Measurements from ENCODE around the gene ILKAP. TPM values are rescaled to one million over a fixed set of nuclear protein-coding genes. Genes with fewer than 3 reads are reported as not detected.

ILKAP gene
- total and polyA plus RNA-seq, 2 donors (not counting 1 experiment from before 2014, with no cell fraction given), result 27.9 to 31.3 TPM

DNA sequence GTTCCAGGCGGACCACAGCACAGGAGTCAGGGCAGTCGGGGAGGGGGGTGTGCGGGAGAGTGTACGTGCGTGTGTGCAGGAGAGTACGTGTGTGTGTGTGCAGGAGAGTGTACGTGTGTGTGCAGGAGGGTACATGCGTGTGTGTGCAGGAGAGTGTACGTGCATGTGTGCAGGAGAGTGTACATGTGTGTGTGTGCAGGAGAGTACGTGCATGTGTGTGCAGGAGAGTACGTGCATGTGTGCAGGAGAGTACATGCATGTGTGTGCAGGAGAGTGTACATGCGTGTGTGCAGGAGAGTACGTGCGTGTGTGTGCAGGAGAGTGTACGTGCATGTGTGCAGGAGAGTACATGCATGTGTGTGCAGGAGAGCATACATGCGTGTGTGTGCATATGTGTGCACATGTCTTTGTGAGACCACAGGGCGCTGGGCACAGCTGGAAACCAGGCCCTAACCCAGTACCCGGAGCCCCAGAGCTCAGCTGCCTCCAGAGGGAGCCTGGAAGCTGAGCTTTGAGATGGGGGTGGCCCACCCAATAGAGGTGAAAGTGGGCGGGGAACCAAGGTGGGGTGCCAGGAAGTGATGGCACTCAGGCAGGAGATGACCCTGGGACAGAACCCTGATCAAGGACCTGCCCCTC, 78.9 kb downstream of the ILKAP start:
- Histone ChIP-seq H3K4me3 (replicated peaks in 1 of 4; ENCODE audit: control extremely low read depth in 1 of 4, insufficient read depth in 1 of 4, low read depth in 3 of 4, low read length in 4 of 4) (no peak overlapping the region), H3K9ac (ENCODE audit: insufficient read depth, low read length) (no peak overlapping the region), H3K27ac (ENCODE audit: insufficient read depth, low read length) (no peak overlapping the region), H3K4me2 (ENCODE audit: extremely low read depth, insufficient read depth, low read length) (no peak overlapping the region), H4K20me1 (ENCODE audit: control insufficient read depth, extremely low read depth, insufficient read depth, low read length) (no peaks in the 10 kb centered on the region), H3K79me2 (ENCODE audit: control insufficient read depth, insufficient read depth, low read length) (no peaks in the 10 kb centered on the region), H3K36me3 (ENCODE audit: control insufficient read depth, insufficient read depth, low read length) (no peaks in the 10 kb centered on the region), H3K27me3 (ENCODE audit: control insufficient read depth, insufficient read depth, low read length) (peaks cover 7% of the 10 kb centered on the region), H3K4me1 (ENCODE audit: control insufficient read depth, extremely low read depth, insufficient read depth, low read length) (peaks cover 4% of the 10 kb centered on the region), H3K9me3 (ENCODE audit: control insufficient read depth, insufficient read depth, low read depth, low read length) (no peaks in the 10 kb centered on the region), H2AFZ (ENCODE audit: low read length) (no peak overlapping the region)
- no peak for DNase-seq (ENCODE audit: low read depth in 2 of 2)
- TF ChIP-seq EZH2 (IDR thresholded peaks at IDR 0.05; ENCODE audit: low read length, missing control alignments), result no peak
- TF ChIP-seq, protein P1, sequence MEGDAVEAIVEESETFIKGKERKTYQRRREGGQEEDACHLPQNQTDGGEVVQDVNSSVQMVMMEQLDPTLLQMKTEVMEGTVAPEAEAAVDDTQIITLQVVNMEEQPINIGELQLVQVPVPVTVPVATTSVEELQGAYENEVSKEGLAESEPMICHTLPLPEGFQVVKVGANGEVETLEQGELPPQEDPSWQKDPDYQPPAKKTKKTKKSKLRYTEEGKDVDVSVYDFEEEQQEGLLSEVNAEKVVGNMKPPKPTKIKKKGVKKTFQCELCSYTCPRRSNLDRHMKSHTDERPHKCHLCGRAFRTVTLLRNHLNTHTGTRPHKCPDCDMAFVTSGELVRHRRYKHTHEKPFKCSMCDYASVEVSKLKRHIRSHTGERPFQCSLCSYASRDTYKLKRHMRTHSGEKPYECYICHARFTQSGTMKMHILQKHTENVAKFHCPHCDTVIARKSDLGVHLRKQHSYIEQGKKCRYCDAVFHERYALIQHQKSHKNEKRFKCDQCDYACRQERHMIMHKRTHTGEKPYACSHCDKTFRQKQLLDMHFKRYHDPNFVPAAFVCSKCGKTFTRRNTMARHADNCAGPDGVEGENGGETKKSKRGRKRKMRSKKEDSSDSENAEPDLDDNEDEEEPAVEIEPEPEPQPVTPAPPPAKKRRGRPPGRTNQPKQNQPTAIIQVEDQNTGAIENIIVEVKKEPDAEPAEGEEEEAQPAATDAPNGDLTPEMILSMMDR (conservative IDR thresholded peaks at IDR 0.05 in 1 of 2, IDR thresholded peaks at IDR 0.05 in 1 of 2; ENCODE audit: low read depth in 1 of 2, low read length in 2 of 2), result no peak

DNA sequence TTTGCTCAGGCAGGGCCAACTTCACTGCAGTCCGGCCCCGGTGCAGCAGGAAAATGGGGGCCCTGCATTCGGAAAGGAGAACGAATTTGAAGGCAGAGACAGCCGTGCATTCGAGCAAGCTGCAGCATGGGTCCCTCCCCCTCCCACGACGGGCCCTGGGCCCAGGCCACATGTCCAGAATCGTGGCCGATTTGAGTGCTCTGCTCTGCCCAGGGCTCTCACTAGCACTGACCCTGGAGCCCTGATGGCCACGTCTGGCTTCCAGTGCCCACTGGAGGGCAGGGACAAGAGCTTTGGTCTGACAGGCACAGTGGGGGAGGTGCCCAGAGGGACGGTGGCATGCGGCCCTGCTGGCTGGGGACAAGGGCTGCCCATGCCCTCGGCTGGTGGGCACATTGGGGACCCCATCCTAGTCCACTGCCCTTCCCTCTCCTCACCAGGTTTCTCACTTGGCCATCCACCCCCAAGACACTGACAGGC, 79.5 kb downstream of the ILKAP start:
- H3K27me3 ChIP-seq (ENCODE audit: control insufficient read depth, insufficient read depth, low read length), result peaks cover 7% of the 10 kb centered on the region
- no peak for DNase-seq (ENCODE audit: low read depth in 2 of 2)

DNA sequence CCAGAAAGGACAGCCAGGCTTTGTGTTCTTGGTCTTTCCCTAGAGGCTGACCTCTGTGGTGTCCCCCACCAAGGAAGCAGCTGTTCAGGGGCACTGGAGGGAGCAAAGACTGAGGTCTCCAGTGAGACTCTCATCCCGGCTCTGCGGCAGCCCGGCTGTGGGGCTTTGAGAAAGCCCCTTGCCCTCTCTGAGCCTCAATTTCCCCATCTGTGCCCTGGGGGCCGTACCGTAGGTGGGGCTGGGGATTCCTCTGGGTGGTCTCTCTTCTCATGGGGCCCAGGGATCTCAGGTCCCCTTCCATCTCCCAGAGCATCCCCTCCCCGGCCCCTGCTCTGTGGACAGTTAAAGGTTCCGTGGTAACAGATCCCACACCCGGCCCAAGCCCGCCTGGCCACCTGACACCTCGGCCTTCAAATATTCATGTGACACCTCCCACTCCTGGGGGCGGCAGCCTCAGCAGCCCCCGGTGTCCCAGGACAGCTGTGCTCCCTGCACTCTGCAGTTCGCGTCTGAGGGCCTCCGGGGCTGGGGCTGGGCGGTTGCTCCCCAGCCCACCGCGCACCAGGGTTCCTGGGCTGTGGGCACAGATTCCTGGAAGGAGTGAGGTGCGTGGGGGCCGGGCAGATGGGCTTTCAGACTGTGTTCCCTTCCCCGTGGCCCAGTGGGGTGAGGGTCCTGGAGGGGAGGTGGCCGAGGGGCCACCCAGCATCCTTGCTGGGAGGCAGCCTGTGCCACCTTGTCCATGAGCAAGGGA, 80.1 kb downstream of the ILKAP start:
- H3K4me2 ChIP-seq (ENCODE audit: extremely low read depth, insufficient read depth, low read length), result no peak overlapping the region
- H3K4me1 ChIP-seq (ENCODE audit: control insufficient read depth, extremely low read depth, insufficient read depth, low read length), result peaks cover 4% of the 10 kb centered on the region
- no peaks in the 10 kb centered on the region for H3K79me2 ChIP-seq (ENCODE audit: control insufficient read depth, insufficient read depth, low read length)
- H3K9me3 ChIP-seq (ENCODE audit: control insufficient read depth, insufficient read depth, low read depth, low read length), result no peaks in the 10 kb centered on the region
- H4K20me1 ChIP-seq (ENCODE audit: control insufficient read depth, extremely low read depth, insufficient read depth, low read length), result no peaks in the 10 kb centered on the region
- H3K4me3 ChIP-seq (replicated peaks in 1 of 4; ENCODE audit: control extremely low read depth in 1 of 4, insufficient read depth in 1 of 4, low read depth in 3 of 4, low read length in 4 of 4), result no peak overlapping the region
- DNase-seq (ENCODE audit: low read depth in 2 of 2), result no peak
- H3K9ac ChIP-seq (ENCODE audit: insufficient read depth, low read length), result no peak overlapping the region
- H2AFZ ChIP-seq (ENCODE audit: low read length), result no peak overlapping the region
- H3K27me3 ChIP-seq (ENCODE audit: control insufficient read depth, insufficient read depth, low read length), result peaks cover 7% of the 10 kb centered on the region
- H3K27ac ChIP-seq (ENCODE audit: insufficient read depth, low read length), result no peak overlapping the region
- TF ChIP-seq, protein P1 (conservative IDR thresholded peaks at IDR 0.05 in 1 of 2, IDR thresholded peaks at IDR 0.05 in 1 of 2; ENCODE audit: low read depth in 1 of 2, low read length in 2 of 2), result no peak
- TF ChIP-seq EZH2 (IDR thresholded peaks at IDR 0.05; ENCODE audit: low read length, missing control alignments), result no peak
- H3K36me3 ChIP-seq (ENCODE audit: control insufficient read depth, insufficient read depth, low read length), result no peaks in the 10 kb centered on the region

More for the DNA sequence above, 79.5 kb downstream of the ILKAP start:
- Histone ChIP-seq H3K9me3 (ENCODE audit: control insufficient read depth, insufficient read depth, low read depth, low read length) (no peaks in the 10 kb centered on the region), H2AFZ (ENCODE audit: low read length) (no peak overlapping the region), H3K79me2 (ENCODE audit: control insufficient read depth, insufficient read depth, low read length) (no peaks in the 10 kb centered on the region), H4K20me1 (ENCODE audit: control insufficient read depth, extremely low read depth, insufficient read depth, low read length) (no peaks in the 10 kb centered on the region), H3K27ac (ENCODE audit: insufficient read depth, low read length) (no peak overlapping the region), H3K4me2 (ENCODE audit: extremely low read depth, insufficient read depth, low read length) (no peak overlapping the region), H3K4me1 (ENCODE audit: control insufficient read depth, extremely low read depth, insufficient read depth, low read length) (peaks cover 4% of the 10 kb centered on the region), H3K36me3 (ENCODE audit: control insufficient read depth, insufficient read depth, low read length) (no peaks in the 10 kb centered on the region), H3K4me3 (replicated peaks in 1 of 4; ENCODE audit: control extremely low read depth in 1 of 4, insufficient read depth in 1 of 4, low read depth in 3 of 4, low read length in 4 of 4) (no peak overlapping the region), H3K9ac (ENCODE audit: insufficient read depth, low read length) (no peak overlapping the region)
- no peak for TF ChIP-seq EZH2 (IDR thresholded peaks at IDR 0.05; ENCODE audit: low read length, missing control alignments)
- TF ChIP-seq, protein P1 (conservative IDR thresholded peaks at IDR 0.05 in 1 of 2, IDR thresholded peaks at IDR 0.05 in 1 of 2; ENCODE audit: low read depth in 1 of 2, low read length in 2 of 2), result no peak

All from fibroblast of lung (primary cell).